NCI-H526 (cell line): Measurements from ENCODE around the gene LCN10.

Experiments used
- DNase-seq, 2 experiments: peaks; one replicate each; lab custom pipeline; 2025; lab: John Stamatoyannopoulos, UW

Gene LCN10

DNA sequence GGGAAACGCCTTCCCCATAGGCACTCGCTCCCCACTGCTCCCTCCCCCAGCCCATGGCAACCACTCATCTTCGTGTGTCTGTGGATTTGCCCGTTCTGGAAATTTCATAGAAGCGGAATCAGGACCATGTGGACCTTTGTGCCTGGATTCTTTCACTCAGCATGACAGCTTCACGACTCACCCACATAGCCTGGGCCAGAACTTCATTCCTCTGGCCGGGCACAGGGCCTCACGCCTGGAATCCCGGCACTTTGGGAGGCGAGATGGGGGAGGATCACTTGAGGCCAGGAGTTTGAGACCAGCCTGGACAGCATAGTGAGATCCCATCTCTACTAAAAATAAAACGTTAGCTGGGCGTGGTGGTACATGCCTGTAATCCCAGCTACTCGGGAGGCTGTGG is 42.4 kb downstream of the LCN10 start:
- DNase-seq: no peak

DNA sequence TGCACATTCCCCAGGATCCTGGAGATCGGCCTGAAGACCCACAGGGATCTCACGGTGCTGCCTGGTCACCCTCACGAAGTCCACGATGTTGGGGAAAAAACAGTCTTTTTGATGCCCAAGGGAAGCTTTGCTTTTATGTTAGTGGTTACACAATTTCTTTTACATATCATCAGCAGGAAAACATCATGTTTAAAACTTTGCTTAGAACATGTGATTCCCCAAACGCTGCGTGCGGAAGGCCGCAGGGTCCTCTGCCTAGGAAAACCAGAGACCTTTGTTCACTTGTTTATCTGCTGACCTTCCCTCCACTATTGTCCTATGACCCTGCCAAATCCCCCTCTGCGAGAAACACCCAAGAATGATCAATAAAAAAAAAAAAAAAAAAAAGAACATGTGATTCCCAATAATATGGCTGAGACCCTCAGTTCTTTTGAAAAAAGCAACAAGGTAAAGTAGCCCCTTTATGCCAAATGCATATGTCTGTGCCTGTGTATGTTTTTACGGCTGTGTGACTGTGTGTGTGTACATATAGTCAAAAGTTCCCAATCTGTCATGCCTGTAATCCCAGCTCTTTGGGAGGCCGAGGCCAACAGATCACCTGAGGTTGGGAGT is 44.0 kb downstream of the LCN10 start:
- DNase-seq: no peak

- no peak for DNase-seq
Measured at GRCh38 chr9:136697821-136698526, 44.8 kb downstream of the LCN10 start.

GRCh38 chr9:136697146-136697820 is 45.5 kb downstream of the LCN10 start:
- no peak for DNase-seq

DNA sequence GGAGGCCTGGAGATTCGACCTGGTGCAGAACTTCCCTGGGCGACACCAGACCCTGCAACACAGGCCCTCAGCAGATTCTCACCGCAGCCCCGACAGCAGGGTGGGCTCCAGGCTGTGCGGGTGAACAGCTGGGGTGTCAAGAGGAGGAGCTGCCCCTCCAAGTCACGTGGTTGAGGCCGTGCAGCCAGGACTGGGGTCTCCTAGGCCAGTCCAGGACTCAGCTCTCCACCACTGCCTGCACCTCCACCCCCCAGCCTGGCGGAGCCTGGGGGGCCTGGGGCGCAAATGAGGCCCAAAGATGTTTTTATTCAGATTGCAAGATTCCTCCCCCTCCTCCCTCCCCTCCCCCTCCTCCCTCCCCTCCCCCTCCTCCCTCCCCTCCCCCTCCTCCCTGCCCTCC is 46.2 kb downstream of the LCN10 start:
- no peak for DNase-seq

DNA sequence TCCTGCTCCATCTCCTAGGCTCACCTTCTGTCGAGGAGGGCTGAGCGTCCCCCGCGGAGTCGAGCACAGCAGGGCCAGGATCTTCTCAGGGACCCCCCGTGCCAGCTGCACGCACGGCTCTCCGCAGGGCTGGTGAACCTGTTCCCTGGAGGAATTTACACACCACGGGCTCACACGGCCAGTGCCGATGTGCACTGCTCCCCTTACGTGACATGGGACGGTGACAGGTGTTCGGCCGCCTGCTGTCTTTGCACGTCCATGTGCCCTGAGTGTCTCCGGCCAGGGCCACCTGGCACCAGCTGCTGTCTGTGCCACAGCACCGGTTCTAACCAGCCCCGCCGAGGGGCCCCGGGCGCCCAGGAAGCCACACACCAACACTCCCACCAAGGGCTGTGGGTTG is 46.8 kb downstream of the LCN10 start:
- DNase-seq: no peak

- DNase-seq: no peak
Measured at GRCh38 chr9:136695435-136695895, 47.3 kb downstream of the LCN10 start.

DNA sequence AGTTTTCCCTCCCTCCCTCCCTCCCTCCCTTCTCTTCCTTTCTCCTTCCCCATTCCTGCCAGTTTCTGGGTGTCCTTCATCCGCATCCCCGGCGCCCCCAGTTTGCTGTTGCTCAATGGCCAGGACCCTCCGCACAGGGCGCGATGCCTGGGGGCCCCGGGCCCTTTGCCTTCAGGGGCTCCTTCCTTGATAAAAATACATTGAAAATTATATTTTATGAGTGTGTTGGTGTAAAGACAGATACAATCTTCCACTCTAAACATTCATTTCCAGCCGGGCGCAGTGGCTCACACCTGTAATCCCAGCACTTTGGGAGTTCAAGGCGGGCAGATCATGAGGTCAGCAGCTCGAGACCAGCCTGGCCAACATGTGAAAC is 47.9 kb downstream of the LCN10 start:
- no peak for DNase-seq

DNA sequence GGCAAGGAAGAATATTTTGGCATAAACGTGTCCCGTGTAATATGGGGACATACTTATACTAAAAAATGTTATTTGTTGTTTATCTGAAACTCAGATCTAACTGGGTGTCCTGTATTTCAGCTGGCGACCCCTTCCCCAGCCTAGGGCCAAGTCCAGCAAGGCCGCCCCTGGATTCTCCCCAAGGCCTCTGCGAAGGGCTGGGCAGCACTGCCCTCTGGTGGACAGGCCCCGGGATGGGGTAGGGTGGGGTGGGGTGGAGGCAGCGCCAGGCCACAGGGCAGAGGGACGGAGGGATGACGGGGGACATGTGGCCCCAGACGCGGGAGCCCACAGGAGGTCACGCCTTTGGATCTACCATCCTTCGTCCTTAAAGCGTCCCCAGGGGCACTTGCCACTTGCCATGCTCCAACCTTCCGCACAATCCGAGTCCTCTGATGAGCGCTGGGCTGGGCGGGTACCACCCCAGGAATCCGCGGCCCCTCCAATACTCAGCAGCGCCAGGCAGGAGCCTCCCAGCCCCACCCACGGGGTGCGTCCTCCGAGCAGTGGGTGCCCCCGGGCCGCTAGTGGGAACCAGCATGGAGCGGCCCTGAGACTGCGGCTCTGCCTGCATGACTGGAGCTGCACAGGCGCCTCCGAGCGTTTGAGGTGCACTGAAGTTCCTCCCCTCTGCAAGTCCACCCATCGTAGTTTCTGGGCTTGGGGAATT is 48.4 kb downstream of the LCN10 start:
- DNase-seq: peak in 1 of 2 experiments; percentile 39

- DNase-seq: no peak
Measured at GRCh38 chr9:136693490-136694162, 49.1 kb downstream of the LCN10 start.

- no peak for DNase-seq
Measured at GRCh38 chr9:136693135-136693489, 49.6 kb downstream of the LCN10 start.

GRCh38 chr9:136692185-136693134 is 50.3 kb downstream of the LCN10 start:
- DNase-seq: no peak

DNA sequence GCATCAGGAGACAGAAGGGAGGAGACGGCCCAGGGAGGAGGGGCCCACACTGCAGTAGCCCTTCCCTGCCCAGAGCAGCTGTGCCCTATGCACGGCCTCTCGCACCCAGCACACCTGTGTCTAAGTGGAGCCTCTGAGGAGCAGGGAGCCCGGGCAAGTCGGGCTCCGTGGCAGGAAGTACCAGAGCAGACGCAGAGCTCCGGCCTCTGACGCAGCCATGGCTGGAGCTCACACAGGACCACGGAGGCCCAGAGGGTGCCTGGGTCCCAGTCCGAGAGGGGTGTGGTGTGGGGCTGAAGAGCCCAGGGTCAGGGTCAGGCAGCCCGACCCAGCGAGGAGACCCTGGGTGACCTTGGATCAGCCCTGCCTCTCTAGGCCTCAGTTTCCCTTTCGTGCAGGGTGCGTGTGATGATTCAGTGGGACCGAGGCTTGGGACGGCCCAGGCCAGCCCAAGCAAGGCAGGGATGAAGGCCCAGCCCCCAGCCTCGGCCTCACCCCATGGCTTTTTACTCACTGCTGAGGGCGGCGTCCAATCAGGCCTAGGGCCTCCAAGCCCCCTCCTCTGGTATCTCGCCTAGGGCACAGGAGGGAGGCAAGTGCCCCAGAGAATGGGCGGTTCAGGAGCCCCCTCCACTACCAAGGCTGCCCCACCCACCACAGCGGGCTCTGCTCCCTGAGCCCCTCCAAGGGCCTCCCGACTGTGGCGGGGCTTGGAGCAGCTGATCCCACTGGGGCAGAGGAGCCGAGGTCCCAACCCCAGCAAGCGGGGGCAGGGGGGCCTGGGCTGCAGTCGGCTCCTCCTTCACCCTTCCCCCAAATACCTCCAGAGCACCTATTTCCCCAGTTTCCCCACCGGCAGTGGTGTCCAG is 51.2 kb downstream of the LCN10 start:
- no peak for DNase-seq

DNA sequence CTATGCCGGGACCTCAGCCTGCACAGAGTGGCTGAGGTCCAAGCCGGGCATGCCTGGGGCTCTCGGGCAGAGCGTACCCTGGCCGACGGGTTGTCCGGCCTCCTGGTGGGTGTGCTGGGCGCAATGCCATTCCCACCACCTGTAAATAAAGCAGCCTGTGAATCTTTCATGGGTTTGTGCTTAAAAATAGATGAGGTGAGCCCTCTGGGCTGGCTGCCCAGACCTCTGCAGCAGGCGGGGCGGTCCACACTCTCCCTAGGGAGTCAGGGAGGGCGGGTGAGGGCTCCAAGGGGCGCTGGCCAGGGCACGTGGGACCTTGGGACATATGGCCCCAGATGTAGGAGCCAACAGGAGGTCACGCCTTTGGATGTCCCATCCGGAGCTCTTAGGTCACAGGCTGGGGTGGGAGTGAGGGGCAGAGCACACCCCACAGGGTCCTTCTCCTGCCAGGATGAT is 51.9 kb downstream of the LCN10 start:
- no peak for DNase-seq

DNA sequence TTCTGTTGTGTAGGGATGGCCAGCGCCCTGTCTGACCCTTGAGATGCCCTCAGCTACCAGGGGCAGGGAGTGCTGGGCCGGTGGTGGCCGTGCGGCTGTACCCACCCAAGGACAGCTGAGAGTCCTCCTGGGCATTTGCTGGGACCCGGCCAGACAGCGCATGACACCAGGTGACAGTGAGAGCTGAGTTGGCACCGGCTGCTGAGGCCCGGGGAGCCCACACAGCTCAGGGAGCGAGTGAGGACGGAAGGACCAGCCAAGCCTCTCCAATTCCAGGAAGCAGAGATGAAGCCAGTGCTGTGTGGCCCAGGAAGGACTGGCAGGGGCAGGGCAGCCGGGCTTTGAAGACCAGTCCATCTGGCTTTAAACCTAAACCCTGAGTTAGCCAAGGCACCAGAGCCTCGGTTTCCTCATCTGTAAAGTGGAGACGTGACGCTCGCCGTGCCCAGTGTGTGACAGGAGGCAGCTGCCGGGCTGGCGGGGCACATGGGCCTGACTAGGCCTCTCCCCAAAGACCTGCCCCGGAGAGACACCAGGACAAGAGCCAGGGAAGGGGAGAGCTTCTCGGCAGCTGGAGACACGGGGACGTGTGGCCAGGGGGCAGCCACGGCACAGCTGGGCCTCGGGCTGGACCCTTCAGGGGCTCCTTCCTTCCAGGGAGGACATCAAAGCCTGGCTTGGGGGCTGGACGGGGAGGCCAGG is 52.5 kb downstream of the LCN10 start:
- no peak for DNase-seq

GRCh38 chr9:136689108-136689460 is 53.7 kb downstream of the LCN10 start:
- DNase-seq: no peak

DNA sequence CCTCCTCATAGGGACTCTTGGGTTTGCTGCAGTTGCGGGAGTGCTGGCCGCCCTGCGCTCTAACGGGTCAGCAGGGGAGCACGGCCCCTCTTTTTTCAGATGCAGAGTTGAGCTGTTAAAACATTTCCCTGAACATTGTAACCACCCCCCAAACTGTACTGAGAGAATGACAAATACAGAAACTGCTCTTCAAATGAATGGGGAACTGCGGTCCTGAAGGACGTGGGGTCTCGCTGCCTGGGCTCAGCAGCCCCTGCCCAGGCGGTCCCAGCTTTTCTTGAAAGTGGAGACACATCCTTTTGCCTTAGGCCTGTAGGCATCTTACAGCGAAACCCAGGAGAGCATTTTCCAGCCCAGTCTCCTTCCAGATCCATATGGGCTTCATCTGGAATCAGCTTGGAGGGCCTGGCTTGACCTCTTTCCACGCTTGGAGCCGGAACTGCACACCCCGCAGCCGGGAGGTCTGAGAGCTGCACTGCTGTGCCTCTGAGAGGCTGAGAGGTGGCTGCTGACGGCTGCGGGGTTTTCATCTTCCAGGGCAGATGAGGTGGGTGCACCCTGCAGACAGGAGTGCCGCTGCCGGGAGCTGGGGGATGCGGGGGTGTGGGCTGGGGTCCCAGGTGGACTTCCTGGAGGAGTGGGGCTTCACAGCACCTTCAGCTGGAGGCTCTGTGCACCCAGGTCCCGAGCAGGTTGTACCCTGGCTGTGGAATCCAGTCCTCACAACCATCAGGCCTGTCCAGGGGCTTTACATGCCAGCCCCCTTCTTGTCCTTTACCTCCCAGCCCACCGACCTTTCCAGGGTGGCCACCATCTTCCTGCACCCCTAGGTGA is 54.2 kb downstream of the LCN10 start:
- DNase-seq: no peak
